Activated CD8-positive, alpha-beta T cell treated with anti-CD3 and anti-CD28 coated beads, Interleukin-2, amount 10 ng/mL, durations not matched to agents 7 days and 5 days (primary cell): ENCODE measurements around the gene HBM. TPM values are rescaled to one million over a fixed set of nuclear protein-coding genes. Genes with fewer than 3 reads are reported as not detected.
A peak's percentile ranks its signal among the peaks of the same experiment; 100 is the strongest.
"Not testable (repeated sequence)": the region's sequence is repeated elsewhere in the genome, so short reads cannot be mapped to it uniquely, and the experiment has no call there.

Experiments
- ATAC-seq: fragments of 150-1000 bp; cut with Tn5 transposase; one replicate; pipeline ENCODE4 v1.10.0; 2021; ENCODE audit warnings: moderate library complexity
- CTCF ChIA-PET: fragments of 350-600 bp; sonication (Branson Sonifier 250); formaldehyde crosslinking; loops from one replicate; lab custom pipeline; 2021; ENCODE audit warnings: antibody characterized with exemption; lab: Charles Lee
- POLR2A ChIA-PET: fragments of 350-600 bp; sonication (Branson Sonifier 250); formaldehyde crosslinking; loops from one replicate; lab custom pipeline; 2021; ENCODE audit warnings: antibody characterized with exemption; lab: Charles Lee
- DNase-seq: peaks from one replicate; pipeline ENCODE4 v3.0.0-alpha.2; 2020
- H3K27ac Mint-ChIP-seq: one replicate; pipeline ENCODE4 v1.8.0; 2021; ENCODE audit warnings: mild to moderate bottlenecking, mixed read lengths
- H3K27me3 Mint-ChIP-seq: one replicate; pipeline ENCODE4 v1.8.0; 2021; ENCODE audit warnings: low read depth, mixed read lengths
- H3K36me3 Mint-ChIP-seq: one replicate; pipeline ENCODE4 v1.8.0; 2021; ENCODE audit warnings: low read depth, mixed read lengths
- H3K4me1 Mint-ChIP-seq: one replicate; pipeline ENCODE4 v1.8.0; 2021; ENCODE audit warnings: low read depth, mixed read lengths
- H3K4me3 Mint-ChIP-seq: one replicate; pipeline ENCODE4 v1.8.0; 2021; ENCODE audit warnings: mild to moderate bottlenecking, mixed read lengths
- H3K9me3 Mint-ChIP-seq: one replicate; pipeline ENCODE4 v1.8.0; 2022; ENCODE audit warnings: mixed read lengths; ENCODE audit not compliant: insufficient read depth
- total RNA-seq, 2 experiments: library from RNA; stranded (reverse); gene quantifications; one replicate each; pipeline ENCODE4 v1.2.3, GENCODE V29; 2021

The HBM gene
- total RNA-seq, 2 experiments from 2014 or later: not detected

- CTCF ChIA-PET: not testable (repeated sequence)
Measured at GRCh38 chr16:163139-163538, 2.6 kb upstream of the HBM start.

GRCh38 chr16:163696-164095, 2.1 kb upstream of the HBM start:
- CTCF ChIA-PET, ATAC-seq, H3K4me1 Mint-ChIP-seq, H3K36me3 Mint-ChIP-seq, POLR2A ChIA-PET, H3K9me3 Mint-ChIP-seq, DNase-seq, H3K27ac Mint-ChIP-seq, H3K4me3 Mint-ChIP-seq: not testable (repeated sequence)
- peaks cover 41% of the 10 kb centered on the region for H3K27me3 Mint-ChIP-seq

More at GRCh38 chr16:163139-163538, 2.6 kb upstream of the HBM start:
- ATAC-seq, H3K4me3 Mint-ChIP-seq, H3K9me3 Mint-ChIP-seq, H3K27ac Mint-ChIP-seq, H3K36me3 Mint-ChIP-seq, POLR2A ChIA-PET, DNase-seq, H3K4me1 Mint-ChIP-seq: not testable (repeated sequence)
- H3K27me3 Mint-ChIP-seq: peaks cover 40% of the 10 kb centered on the region

GRCh38 chr16:164134-164823, 1.5 kb upstream of the HBM start:
- DNase-seq, H3K36me3 Mint-ChIP-seq, CTCF ChIA-PET, H3K4me3 Mint-ChIP-seq, H3K9me3 Mint-ChIP-seq, POLR2A ChIA-PET, H3K4me1 Mint-ChIP-seq, H3K27ac Mint-ChIP-seq: not testable (repeated sequence)
- peak; percentile 59 for ATAC-seq
- H3K27me3 Mint-ChIP-seq: peaks cover 42% of the 10 kb centered on the region

- H3K4me3 Mint-ChIP-seq: no peak overlapping the region
- H3K27ac Mint-ChIP-seq: no peak overlapping the region
- peaks cover 5% of the 10 kb centered on the region for H3K4me1 Mint-ChIP-seq
- H3K9me3 Mint-ChIP-seq: no peaks in the 10 kb centered on the region
- ChIA-PET CTCF (no interaction called here), POLR2A (no interaction called here)
- ATAC-seq: peak; percentile 43
- H3K27me3 Mint-ChIP-seq: peaks cover 40% of the 10 kb centered on the region
- DNase-seq: no peak
- no peaks in the 10 kb centered on the region for H3K36me3 Mint-ChIP-seq
Measured at GRCh38 chr16:164827-165538, 795 bp upstream of the HBM start.

GRCh38 chr16:166375-167121, 770 bp downstream of the HBM start:
- Mint-ChIP-seq H3K9me3 (no peaks in the 10 kb centered on the region), H3K36me3 (no peaks in the 10 kb centered on the region), H3K4me1 (peaks cover 5% of the 10 kb centered on the region), H3K27me3 (peaks cover 48% of the 10 kb centered on the region), H3K4me3 (no peak overlapping the region), H3K27ac (no peak overlapping the region)
- ChIA-PET POLR2A (no interaction called here), CTCF (no interaction called here)
- DNase-seq (no peak), ATAC-seq (no peak)

- Mint-ChIP-seq H3K36me3 (no peaks in the 10 kb centered on the region), H3K4me3 (no peak overlapping the region), H3K9me3 (no peaks in the 10 kb centered on the region), H3K4me1 (peaks cover 5% of the 10 kb centered on the region), H3K27ac (no peak overlapping the region), H3K27me3 (peaks cover 52% of the 10 kb centered on the region)
- DNase-seq: no peak
- POLR2A ChIA-PET: no interaction called here
- CTCF ChIA-PET: interaction anchor here (1.2 to 1.3 kb wide), 2 partner anchors 13 to 16 kb away, joined by 3 to 6 read pairs; partner anchors contain the start of gene HBQ1
- ATAC-seq: no peak
Measured at GRCh38 chr16:167122-167690, 1.4 kb downstream of the HBM start.

GRCh38 chr16:168424-168823, 2.6 kb downstream of the HBM start:
- Mint-ChIP-seq H3K27ac (no peak overlapping the region), H3K36me3 (no peaks in the 10 kb centered on the region), H3K9me3 (no peaks in the 10 kb centered on the region), H3K4me3 (no peak overlapping the region), H3K27me3 (peaks cover 54% of the 10 kb centered on the region), H3K4me1 (peaks cover 5% of the 10 kb centered on the region)
- DNase-seq (no peak), ATAC-seq (no peak)
- ChIA-PET POLR2A (no interaction called here), CTCF (interaction anchor here (0.9 to 1.3 kb wide), 3 partner anchors 11 to 102 kb away, joined by 3 to 6 read pairs (median 3); partner anchors contain the start of gene HBQ1)

GRCh38 chr16:169014-169413, 3.2 kb downstream of the HBM start:
- CTCF ChIA-PET: interaction anchor here (0.9 to 1.3 kb wide), 2 partner anchors 10 to 103 kb away, joined by 3 read pairs; no protein-coding TSS in a partner anchor
- no peaks in the 10 kb centered on the region for H3K36me3 Mint-ChIP-seq
- H3K4me1 Mint-ChIP-seq: peaks cover 6% of the 10 kb centered on the region
- POLR2A ChIA-PET: no interaction called here
- H3K9me3 Mint-ChIP-seq: no peaks in the 10 kb centered on the region
- peaks cover 56% of the 10 kb centered on the region for H3K27me3 Mint-ChIP-seq
- DNase-seq: no peak
- no peak overlapping the region for H3K4me3 Mint-ChIP-seq
- ATAC-seq: no peak
- H3K27ac Mint-ChIP-seq: no peak overlapping the region

- H3K4me3 Mint-ChIP-seq, H3K9me3 Mint-ChIP-seq, ATAC-seq, DNase-seq, H3K36me3 Mint-ChIP-seq, POLR2A ChIA-PET, H3K27ac Mint-ChIP-seq, CTCF ChIA-PET: not testable (repeated sequence)
- peaks cover 14% of the 10 kb centered on the region for H3K4me1 Mint-ChIP-seq
- H3K27me3 Mint-ChIP-seq: peaks cover 62% of the 10 kb centered on the region
Measured at GRCh38 chr16:170088-170507, 4.3 kb downstream of the HBM start.

GRCh38 chr16:170788-171187, 5.0 kb downstream of the HBM start:
- Mint-ChIP-seq H3K4me1 (peaks cover 19% of the 10 kb centered on the region), H3K4me3 (no peak overlapping the region), H3K27ac (no peak overlapping the region), H3K36me3 (no peaks in the 10 kb centered on the region), H3K27me3 (peaks cover 63% of the 10 kb centered on the region), H3K9me3 (no peaks in the 10 kb centered on the region)
- no peak for DNase-seq
- no peak for ATAC-seq
- ChIA-PET CTCF (no interaction called here), POLR2A (no interaction called here)

- POLR2A ChIA-PET, CTCF ChIA-PET, H3K36me3 Mint-ChIP-seq, H3K27ac Mint-ChIP-seq, DNase-seq, H3K4me3 Mint-ChIP-seq, H3K9me3 Mint-ChIP-seq: not testable (repeated sequence)
- peak; percentile 52 for ATAC-seq
- peaks cover 15% of the 10 kb centered on the region for H3K4me1 Mint-ChIP-seq
- H3K27me3 Mint-ChIP-seq: peaks cover 51% of the 10 kb centered on the region
Measured at GRCh38 chr16:172374-172941, 6.7 kb downstream of the HBM start, which contains the start of gene HBA2. Gene HBA2, plus strand, starts transcription at chr16:172876. Its CDS starts 37 bp downstream, at chr16:172913.
